Skeletal muscle tissue (tissue), 5 donors: ENCODE data around the gene NCAM1. TPM values are rescaled to one million over a fixed set of nuclear protein-coding genes. Genes with fewer than 3 reads are reported as not detected.

Experiments
- H3K27ac ChIP-seq: one replicate; pipeline ENCODE4 v1.7.0; 2013; ENCODE audit warnings: mild to moderate bottlenecking, low read depth, low read length, inconsistent platforms
- H3K27me3 ChIP-seq, 3 donors: one replicate each; pipeline ENCODE4 v1.7.0; 2013; ENCODE audit warnings: low read length in 3 of 3; ENCODE audit not compliant: control insufficient read depth in 3 of 3, insufficient read depth in 3 of 3
- H3K36me3 ChIP-seq, 3 donors: one replicate each; pipeline ENCODE4 v1.7.0; 2013; ENCODE audit warnings: low read length in 3 of 3; ENCODE audit not compliant: control insufficient read depth in 3 of 3, insufficient read depth in 3 of 3
- H3K4me1 ChIP-seq, 3 donors: one replicate each; pipeline ENCODE4 v1.7.0; 2013; ENCODE audit warnings: low read length in 3 of 3, mild to moderate bottlenecking in 3 of 3; ENCODE audit not compliant: control insufficient read depth in 3 of 3, insufficient read depth in 3 of 3
- H3K4me3 ChIP-seq, 3 donors: one replicate each; pipeline ENCODE4 v1.7.0; 2013; ENCODE audit warnings: low read length in 3 of 3
- H3K9ac ChIP-seq, 3 donors: one replicate each; pipeline ENCODE4 v1.7.0; 2013; ENCODE audit warnings: low read length in 3 of 3, mild to moderate bottlenecking in 3 of 3, moderate library complexity in 2 of 3, low read depth in 1 of 3
- H3K9me3 ChIP-seq, 3 donors: one replicate each; pipeline ENCODE4 v1.7.0; 2013; ENCODE audit warnings: low read length in 3 of 3; ENCODE audit not compliant: control insufficient read depth in 3 of 3
- small RNA-seq: library from RNA; depleted of rRNA; stranded (forward); fragments of <200 nt; gene quantifications from one replicate; pipeline ENCODE3, GENCODE V24; 2014
- total RNA-seq: library from RNA; depleted of rRNA; stranded (reverse); fragments of >200 nt; gene quantifications from one replicate; pipeline ENCODE4 v1.2.3, GENCODE V29; 2014
- donor health status: Osteomylitis.

Gene NCAM1
- total RNA-seq, 1 donor from 2014 or later = 63.7 TPM

DNA sequence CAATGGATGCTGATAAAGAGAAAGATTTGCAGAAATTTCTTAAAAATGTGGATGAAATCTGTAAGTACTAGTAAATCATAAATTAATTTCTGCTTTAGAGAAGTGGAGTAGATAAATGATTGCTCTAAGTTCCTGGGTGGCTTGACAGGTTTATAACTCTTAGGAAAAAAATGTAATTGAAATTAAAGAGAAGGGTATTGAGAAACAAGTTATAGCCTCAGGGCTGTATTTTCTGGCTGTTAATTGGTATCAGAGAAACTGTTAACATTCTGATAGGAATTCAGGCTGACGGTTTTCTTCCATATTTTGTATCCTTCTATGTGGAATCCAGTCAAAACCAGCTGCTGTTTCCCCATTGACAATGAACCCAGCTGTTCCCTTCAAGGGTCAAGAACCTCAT is 355.0 kb downstream of the NCAM1 start:
- Histone ChIP-seq H3K9me3 (no peaks in the 10 kb centered on the region), H3K27me3 (no peaks in the 10 kb centered on the region), H3K4me1 (peaks cover 13 to 26% (median 15%) of the 10 kb centered on the region in 3 donors), H3K36me3 (peaks cover 2 to 31% (median 13%) of the 10 kb centered on the region in 3 donors), H3K27ac (no peak overlapping the region), H3K9ac (no peak overlapping the region), H3K4me3 (no peak overlapping the region)

DNA sequence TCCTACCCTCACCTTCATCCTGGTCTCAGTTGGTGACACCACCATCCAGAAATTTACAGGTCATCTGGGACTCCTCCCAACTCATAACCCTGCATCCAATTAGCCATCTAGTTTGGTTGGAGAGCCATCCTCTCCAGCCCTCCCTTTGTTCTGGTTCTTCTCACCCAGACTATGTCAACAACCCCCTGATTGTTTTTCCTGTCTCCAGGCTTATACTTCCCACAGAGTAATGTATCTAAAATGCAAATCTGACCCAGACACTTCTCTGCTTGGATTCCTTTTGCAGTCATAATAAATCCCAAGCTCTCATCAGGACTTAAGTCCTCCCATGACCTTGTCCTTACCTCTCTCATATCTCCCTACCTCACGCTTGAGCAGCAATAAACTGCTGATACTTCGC is 356.1 kb downstream of the NCAM1 start:
- no peak overlapping the region for H3K9ac ChIP-seq
- no peak overlapping the region for H3K4me3 ChIP-seq
- peaks cover 13 to 26% (median 15%) of the 10 kb centered on the region in 3 donors for H3K4me1 ChIP-seq
- no peaks in the 10 kb centered on the region for H3K9me3 ChIP-seq
- H3K36me3 ChIP-seq = peaks cover 2 to 31% (median 13%) of the 10 kb centered on the region in 3 donors
- no peak overlapping the region for H3K27ac ChIP-seq
- no peaks in the 10 kb centered on the region for H3K27me3 ChIP-seq

DNA sequence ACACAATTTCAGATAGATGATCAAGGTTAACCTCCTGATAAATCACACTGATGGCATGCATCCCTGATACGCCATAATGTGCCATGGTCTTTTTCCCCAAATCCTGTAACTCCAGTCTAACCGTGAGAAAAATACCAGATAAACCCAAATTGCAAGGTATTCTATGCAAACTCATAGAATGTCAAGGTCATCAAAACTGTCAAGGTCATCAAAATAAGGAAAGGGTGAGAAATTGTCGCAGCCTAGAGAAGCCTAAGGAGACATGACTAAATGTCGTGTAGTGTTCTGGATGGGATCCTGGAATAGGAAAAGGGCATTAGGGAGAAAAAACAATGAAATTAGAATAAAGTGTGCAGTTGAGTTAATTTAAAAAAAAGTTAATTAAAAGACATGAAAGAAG is 357.9 kb downstream of the NCAM1 start:
- Histone ChIP-seq H3K9ac (no peak overlapping the region), H3K27me3 (no peaks in the 10 kb centered on the region), H3K4me3 (no peak overlapping the region), H3K36me3 (peaks cover 2 to 37% (median 13%) of the 10 kb centered on the region in 3 donors), H3K4me1 (peaks cover 6 to 20% (median 10%) of the 10 kb centered on the region in 3 donors), H3K27ac (no peak overlapping the region), H3K9me3 (no peaks in the 10 kb centered on the region)

DNA sequence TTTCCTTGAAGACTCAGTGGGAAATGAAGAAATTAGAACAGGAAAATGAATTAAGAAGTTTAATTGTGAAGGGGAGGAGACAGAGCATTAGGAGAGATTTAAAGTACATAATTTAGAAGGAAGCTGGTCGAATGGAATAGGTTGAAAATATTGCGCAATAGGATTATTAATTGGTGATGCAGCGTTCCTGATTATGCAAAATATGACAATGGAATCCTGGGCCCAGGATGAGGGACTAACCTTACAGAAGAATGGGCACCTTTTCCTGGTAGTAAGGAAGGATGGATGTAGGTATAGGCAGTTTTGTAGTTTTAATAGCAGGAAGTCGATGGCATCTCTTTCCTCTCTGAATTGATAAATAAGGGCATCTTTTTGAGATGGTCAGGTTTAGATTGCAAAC is 360.9 kb downstream of the NCAM1 start:
- Histone ChIP-seq H3K4me3 (no peak overlapping the region), H3K4me1 (no peaks in the 10 kb centered on the region), H3K9me3 (no peaks in the 10 kb centered on the region), H3K36me3 (peaks cover 15 to 57% (median 17%) of the 10 kb centered on the region in 3 donors), H3K27me3 (no peaks in the 10 kb centered on the region), H3K27ac (no peak overlapping the region), H3K9ac (no peak overlapping the region)

DNA sequence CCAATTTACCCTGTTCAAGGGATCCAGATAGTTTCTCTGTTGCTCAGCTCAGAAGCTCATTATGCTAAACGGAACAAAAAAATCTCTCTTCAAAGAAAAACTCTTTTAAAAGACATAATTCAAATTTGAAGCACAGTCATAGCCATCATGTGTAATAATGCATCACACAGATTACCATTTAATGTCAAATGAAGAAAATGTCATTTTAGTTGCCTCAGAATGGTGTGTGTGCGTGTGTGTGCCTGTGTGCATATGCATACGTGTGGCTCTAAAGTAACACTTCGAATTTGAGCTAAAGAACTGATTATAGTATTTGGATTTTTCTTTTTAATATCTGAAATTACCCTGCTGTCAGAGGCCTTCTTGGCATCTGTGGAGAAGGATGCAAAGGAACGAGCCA is 363.0 kb downstream of the NCAM1 start:
- no peak overlapping the region for H3K4me3 ChIP-seq
- H3K9ac ChIP-seq = no peak overlapping the region
- no peak overlapping the region for H3K27ac ChIP-seq
- peaks cover 17 to 53% (median 21%) of the 10 kb centered on the region in 3 donors for H3K36me3 ChIP-seq
- H3K27me3 ChIP-seq = no peaks in the 10 kb centered on the region
- H3K4me1 ChIP-seq = no peaks in the 10 kb centered on the region
- H3K9me3 ChIP-seq = no peaks in the 10 kb centered on the region

Small RNA genes lying within 50 kb of the gene (small RNA-seq; reads per million reads assigned to genes)
- gene RNU7-187P = not detected
